K562 (cell line): ENCODE data around the gene IFIT2. TPM values are rescaled to one million over a fixed set of nuclear protein-coding genes. Genes with fewer than 3 reads are reported as not detected.

Source experiments
- ATAC-seq: fragments of 200-7000 bp; cut with Tn5 transposase; 3 replicates; pipeline ENCODE4 v1.9.1; 2020; ENCODE audit warnings: moderate library complexity
- BruUV-seq: library from RNA; stranded (reverse); fragments of 400-500 nt; replicated peaks from 2 replicates; lab custom pipeline; 2021; lab: Mats Ljungman, UMichigan
- CTCF ChIA-PET: fragments of 300-600 bp; formaldehyde crosslinking; extraction: SDS; loops from one replicate; lab custom pipeline; 2021; ENCODE audit warnings: low intra/inter-chr PET ratio; lab: Yijun Ruan, JAX
- POLR2A ChIA-PET: fragments of 300-600, 350-650 bp; sonication (Branson Sonifier 250); formaldehyde crosslinking; extraction: SDS; loops from one replicate; lab custom pipeline; 2021; ENCODE audit warnings: antibody characterized with exemption, inconsistent platforms; lab: Yijun Ruan, JAX
- DNase-seq, 4 experiments: peaks; one replicate each; pipeline versions ENCODE4 v3.0.0 to v3.0.0-alpha.2; 2011 to 2018; ENCODE audit warnings: low spot score in 3 of 4, mixed read lengths in 3 of 4; ENCODE audit errors: extremely low read depth in 1 of 4
- FAIRE-seq: peaks from 2 replicates; lab custom pipeline; 2011; peaks lifted over from hg19 to GRCh38; lab: Jason Lieb, UNC
- H2AFZ ChIP-seq: 2 replicates; pipeline ENCODE4 v1.6.0; 2011; ENCODE audit warnings: low read depth, low read length, control low read depth, inconsistent platforms
- H3K27ac ChIP-seq: fragments of 200-600 bp; 3 replicates; pipeline ENCODE4 v1.8.0; 2011; ENCODE audit warnings: low read depth, mild to moderate bottlenecking, control low read depth, inconsistent platforms, low read length, moderate library complexity, mixed read lengths; ENCODE audit errors: extremely low read depth
- H3K27me3 ChIP-seq, 2 experiments: fragments of 300-600 bp in 1 of 2; 2 replicates in 1 of 2; 3 replicates in 1 of 2; pipeline versions ENCODE4 v1.6.0 to v1.8.0; 2011; ENCODE audit warnings: inconsistent platforms in 2 of 2, low read length in 2 of 2, mild to moderate bottlenecking in 1 of 2, mixed read lengths in 1 of 2, moderate library complexity in 1 of 2; ENCODE audit not compliant: control insufficient read depth in 2 of 2, insufficient read depth in 2 of 2
- H3K36me3 ChIP-seq: fragments of 300-600 bp; 3 replicates; pipeline ENCODE4 v1.8.0; 2011; ENCODE audit warnings: mild to moderate bottlenecking, low read length, inconsistent platforms; ENCODE audit not compliant: control insufficient read depth, insufficient read depth
- H3K4me1 ChIP-seq, 2 experiments: fragments of 200-600 bp in 1 of 2; replicated peaks in 1 of 2; 2 replicates in 1 of 2; 3 replicates in 1 of 2; pipeline versions ENCODE4 v1.5.1 to v1.8.0; 2011; ENCODE audit warnings: inconsistent platforms in 2 of 2, low read length in 2 of 2, mild to moderate bottlenecking in 1 of 2, mixed read lengths in 1 of 2, moderate library complexity in 1 of 2; ENCODE audit not compliant: control insufficient read depth in 2 of 2, insufficient read depth in 2 of 2
- H3K4me2 ChIP-seq: 2 replicates; pipeline ENCODE4 v1.6.1; 2011; ENCODE audit warnings: low read length, control low read depth, inconsistent platforms, mixed read lengths; ENCODE audit not compliant: insufficient read depth
- H3K4me3 ChIP-seq: fragments of 200-600 bp; sonication (generic), shearing (Covaris generic); 2 replicates; pipeline ENCODE4 v1.5.1; 2016; ENCODE audit warnings: control low read depth, inconsistent platforms
- H3K79me2 ChIP-seq: fragments of 200-600 bp; 3 replicates; pipeline ENCODE4 v1.8.0; 2011; ENCODE audit warnings: low read length, inconsistent platforms; ENCODE audit not compliant: control insufficient read depth, insufficient read depth
- H3K9ac ChIP-seq, 2 experiments: 2 replicates each; pipeline versions ENCODE4 v1.6.0 to v1.6.1; 2011; ENCODE audit warnings: low read depth in 2 of 2, low read length in 2 of 2, control low read depth in 1 of 2, inconsistent platforms in 1 of 2, mild to moderate bottlenecking in 1 of 2, mixed read lengths in 1 of 2; ENCODE audit not compliant: insufficient read depth in 1 of 2
- H3K9me1 ChIP-seq: one replicate; pipeline ENCODE4 v1.6.0; 2011; ENCODE audit warnings: inconsistent platforms, mild to moderate bottlenecking, low read length, moderate library complexity; ENCODE audit not compliant: control insufficient read depth, insufficient read depth
- H3K9me3 ChIP-seq: replicated peaks from 2 replicates; pipeline ENCODE4 v1.5.1; 2011; ENCODE audit warnings: low read depth, low read length, inconsistent platforms; ENCODE audit not compliant: control insufficient read depth, insufficient read depth
- H4K20me1 ChIP-seq: replicated peaks from 2 replicates; pipeline ENCODE4 v1.6.1; 2011; ENCODE audit warnings: low read length, inconsistent platforms, mixed read lengths; ENCODE audit not compliant: control insufficient read depth, insufficient read depth
- C11orf30 ChIP-seq: fragments of 450-650 bp; IDR thresholded peaks from 2 replicates; pipeline ENCODE4 v1.6.1; 2016; ENCODE audit warnings: low read depth, mild to moderate bottlenecking
- CBX2 ChIP-seq: fragments of 200-600 bp; sonication (generic); IDR thresholded peaks from one replicate; pipeline ENCODE4 v1.6.1; 2012; ENCODE audit warnings: mild to moderate bottlenecking, low read length, inconsistent platforms; ENCODE audit not compliant: insufficient read depth, poor library complexity, severe bottlenecking
- E2F5 ChIP-seq: sonication (generic); formaldehyde crosslinking; IDR thresholded peaks from 2 replicates; pipeline ENCODE4 v1.8.0; 2022; ENCODE audit warnings: mild to moderate bottlenecking, missing genetic modification reagents
- ERF ChIP-seq: fragments of 450-650 bp; formaldehyde crosslinking; IDR thresholded peaks from 2 replicates; pipeline ENCODE4 v1.4.0; 2020; ENCODE audit warnings: mild to moderate bottlenecking, mixed read lengths
- FOSL1 ChIP-seq: fragments of 200-800 bp; sonication (Bioruptor generic); conservative IDR thresholded peaks from 2 replicates; pipeline ENCODE4 v1.6.1; 2016; ENCODE audit warnings: missing genetic modification characterization, missing compliant biosample characterization
- JUND ChIP-seq, 2 experiments: IDR thresholded peaks; 2 replicates in 1 of 2; 3 replicates in 1 of 2; pipeline ENCODE4 v1.6.1; 2011; ENCODE audit warnings: borderline replicate concordance in 2 of 2, low read depth in 2 of 2, low read length in 2 of 2, improper control_type of control experiment in 1 of 2, missing biosample characterization in 1 of 2, missing genetic modification characterization in 1 of 2, missing genetic modification reagents in 1 of 2
- KAT2B ChIP-seq: IDR thresholded peaks from one replicate; pipeline ENCODE4 v1.6.1; 2012; ENCODE audit warnings: low read depth, mild to moderate bottlenecking, control low read depth, inconsistent platforms, low read length, moderate library complexity
- MCM5 ChIP-seq: fragments of 450-650 bp; IDR thresholded peaks from 2 replicates; pipeline ENCODE4 v1.6.1; 2016; ENCODE audit warnings: low read depth
- TCF3 ChIP-seq: sonication (generic); formaldehyde crosslinking; IDR thresholded peaks from 2 replicates; pipeline ENCODE4 v1.4.0; 2020; ENCODE audit warnings: mild to moderate bottlenecking, missing genetic modification reagents
- TEAD1 ChIP-seq, 2 experiments: fragments of 450-650 bp in 1 of 2; sonication (generic) in 1 of 2; formaldehyde crosslinking; IDR thresholded peaks; 2 replicates each; pipeline versions ENCODE4 v1.4.0 to v1.8.0; 2020 to 2022; ENCODE audit warnings: mild to moderate bottlenecking in 2 of 2, missing genetic modification reagents in 1 of 2
- TFE3 ChIP-seq: fragments of 450-650 bp; formaldehyde crosslinking; IDR thresholded peaks from 2 replicates; pipeline ENCODE4 v1.4.0; 2020; ENCODE audit warnings: mild to moderate bottlenecking, mixed read lengths
- ZKSCAN8 ChIP-seq: fragments of 200-800 bp; sonication (Bioruptor generic); IDR thresholded peaks from 2 replicates; pipeline ENCODE4 v1.6.1; 2016; ENCODE audit warnings: missing genetic modification characterization, missing compliant biosample characterization
- ZNF589 ChIP-seq: fragments of 200-800 bp; sonication (Bioruptor generic); IDR thresholded peaks from 2 replicates; pipeline ENCODE4 v1.6.1; 2016; ENCODE audit warnings: low read depth, missing genetic modification characterization, missing compliant biosample characterization
- ZNF668 ChIP-seq: fragments of 250-450 bp; sonication (Bioruptor Pico); IDR thresholded peaks from 2 replicates; pipeline ENCODE4 v1.8.0; 2022; ENCODE audit warnings: mild to moderate bottlenecking, inconsistent platforms
- ZNF695 ChIP-seq: fragments of 450-650 bp; formaldehyde crosslinking; IDR thresholded peaks from 2 replicates; pipeline ENCODE4 v1.4.0; 2020; ENCODE audit warnings: mild to moderate bottlenecking, moderate library complexity
- WGBS: fragments of 100-300 bp; shearing (Covaris generic); methylation state at CpG from one replicate; pipeline ENCODE4 v1.1.6; 2016; ENCODE audit warnings: low coverage, mixed read lengths; ENCODE audit not compliant: insufficient coverage; ENCODE audit errors: missing lambda C conversion rate; 5-methylcytosine and 5-hydroxymethylcytosine counted together
- in situ Hi-C: fragments of 300-500 bp; cut with MboI; formaldehyde crosslinking; loops from 4 replicates; pipeline ENCODE4 v1.15.0; 2018; ENCODE audit warnings: inconsistent platforms, mixed read lengths
- intact Hi-C: fragments of 100-400 bp; cut with micrococcal nuclease; formaldehyde crosslinking; loops from 2 replicates; pipeline ENCODE4 v1.14.2; 2022
- polyA plus RNA-seq, 8 experiments: library from polyadenylated mRNA; depleted of rRNA in 4 of 8; stranded (reverse) in 5 of 8; unstranded in 3 of 8; fragments of >200 nt; fragmentation: Nextera tagmentation in 2 of 8; fragmentation: Illumina TruSeq in 1 of 8; extraction: Ambion mirVana in 2 of 8; extraction: Trizol in 1 of 8; gene quantifications; 2 replicates each; pipeline versions ENCODE4 v1.2.1 to v1.2.3, GENCODE V29; 2011 to 2014; ENCODE audit warnings: inconsistent platforms in 1 of 8, missing spikeins in 1 of 8
- total RNA-seq, 7 experiments: library from RNA; depleted of rRNA in 6 of 7; stranded (reverse); fragments of >200 nt in 6 of 7; fragmentation: Illumina TruSeq in 2 of 7; extraction: Trizol in 2 of 7; gene quantifications; 2 replicates each; pipeline versions ENCODE4 v1.2.1 to v1.2.3, GENCODE V29; 2011 to 2021; ENCODE audit warnings: low replicate concordance in 1 of 7
- TF ChIP-seq, protein P1 (sequence below), 2 experiments: fragments of 450-650 bp in 1 of 2; sonication (generic) in 1 of 2; formaldehyde crosslinking in 1 of 2; IDR thresholded peaks in 1 of 2; conservative IDR thresholded peaks in 1 of 2; 2 replicates each; pipeline versions ENCODE4 v1.6.1 to v1.8.1; 2016 to 2023; ENCODE audit warnings: mild to moderate bottlenecking in 2 of 2, moderate library complexity in 2 of 2, inconsistent platforms in 1 of 2, missing genetic modification reagents in 1 of 2

IFIT2 gene
- total and polyA plus RNA-seq, 9 of the 15 experiments (the other 6 are each of a cell fraction or from before 2014, with no cell fraction given), result 0.03 to 0.25 (median 0.10) TPM; not detected in 1

DNA sequence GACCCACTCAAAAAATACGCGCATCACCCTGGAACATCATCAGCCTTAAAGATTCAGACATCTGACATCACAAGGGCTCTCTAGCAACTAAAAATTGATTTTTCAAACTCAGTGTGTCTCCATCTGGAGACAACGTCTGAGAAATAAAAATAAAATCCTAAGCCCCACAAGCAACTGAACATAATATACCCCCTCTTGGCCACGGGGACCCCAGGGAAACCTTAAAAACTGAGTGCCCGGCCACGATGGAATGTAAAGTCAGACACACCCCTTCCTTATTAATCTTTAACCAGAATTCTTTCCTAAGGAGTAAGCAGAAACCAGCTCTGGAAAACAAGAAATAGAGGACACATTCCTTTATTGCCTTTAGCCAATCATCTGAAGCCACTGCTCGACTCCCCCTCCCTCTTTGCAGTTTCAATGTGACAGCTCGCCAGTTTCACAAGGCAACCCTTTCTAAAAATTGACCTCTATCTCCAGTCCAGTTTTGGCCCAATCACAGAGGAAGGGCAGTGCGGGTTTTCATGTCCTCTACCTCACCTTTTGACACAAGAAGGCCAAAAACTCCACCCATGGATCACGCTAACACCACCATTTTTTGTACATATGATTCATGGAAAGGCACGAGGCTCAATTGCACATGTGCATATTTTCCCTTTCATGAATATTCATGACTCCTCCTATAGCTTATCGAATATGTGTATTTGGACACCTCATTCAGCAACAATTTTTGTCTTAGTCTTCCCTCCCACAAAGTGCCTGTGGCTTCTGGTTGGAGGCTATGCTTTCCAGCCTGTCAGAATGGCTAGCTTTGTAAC is 50.1 kb downstream of the IFIT2 start:
- peak overlapping the region; percentile 89 for H2AFZ ChIP-seq
- FAIRE-seq, result peak; percentile 61
- WGBS, result 36% methylated on average over 11 of the region's 12 CpGs
- TF ChIP-seq TEAD1 (CRISPR knock-in tag; IDR thresholded peaks at IDR 0.05) (peak in 1 of 2 experiments; percentile 58; a peak in 1 of 4 replicates), MCM5 (no peak), KAT2B (no peak), ZNF695 (CRISPR knock-in tag) (no peak), ERF (CRISPR knock-in tag) (no peak), ZNF589 (CRISPR knock-in tag) (no peak; the same call in 1 of the 2 replicates), E2F5 (no peak), TCF3 (CRISPR knock-in tag) (no peak), TFE3 (CRISPR knock-in tag) (no peak), ZKSCAN8 (CRISPR knock-in tag) (0 out of 2 replicates have a peak, but pooled peaks have one; percentile 25), ZNF668 (CRISPR knock-in tag) (no peak), C11orf30 (no peak), FOSL1 (tag) (peak; percentile 75), CBX2 (no peak), JUND (IDR thresholded peaks at IDR 0.05; ENCODE audit: borderline replicate concordance, low read depth, low read length) (0 out of 2 replicates have a peak, but pooled peaks have one; percentile 2), JUND (tag; IDR thresholded peaks at IDR 0.05; ENCODE audit: borderline replicate concordance, low read depth, low read length) (peak; percentile 26; the same call in 1 of the 3 replicates)
- TF ChIP-seq, protein P1, sequence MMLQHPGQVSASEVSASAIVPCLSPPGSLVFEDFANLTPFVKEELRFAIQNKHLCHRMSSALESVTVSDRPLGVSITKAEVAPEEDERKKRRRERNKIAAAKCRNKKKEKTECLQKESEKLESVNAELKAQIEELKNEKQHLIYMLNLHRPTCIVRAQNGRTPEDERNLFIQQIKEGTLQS (IDR thresholded peaks at IDR 0.05), result no peak
- TF ChIP-seq, protein P1 (CRISPR knock-in tag; conservative IDR thresholded peaks at IDR 0.05), result 0 out of 2 replicates have a peak, but pooled peaks have one; percentile 35

More for the DNA sequence above, 50.1 kb downstream of the IFIT2 start:
- Histone ChIP-seq H3K27ac (peak overlapping the region; percentile 66), H4K20me1 (no peaks in the 10 kb centered on the region), H3K9ac (peak overlapping the region in 1 of 2 experiments; percentile 12; a peak in 1 of 4 replicates), H3K79me2 (no peaks in the 10 kb centered on the region), H3K9me3 (no peaks in the 10 kb centered on the region; the same call in 1 of the 2 replicates), H3K4me1 (peaks cover 5 to 30% of the 10 kb centered on the region in 2 experiments; a peak in 4 of 5 replicates), H3K9me1 (no peaks in the 10 kb centered on the region), H3K4me3 (no peak overlapping the region), H3K4me2 (peak overlapping the region; percentile 53), H3K36me3 (no peaks in the 10 kb centered on the region), H3K27me3 (no peaks in the 10 kb centered on the region)
- intact Hi-C loops, result no loop called here
- peak in 2 of 4 experiments; percentile 22 to 35 for DNase-seq
- ATAC-seq, result peak; percentile 72
- in situ Hi-C loops, result no loop called here
- ChIA-PET CTCF (no interaction called here), POLR2A (interaction anchor here (0.6 to 1.2 kb wide), 3 partner anchors 9 to 32 kb away, joined by 3 to 4 read pairs (median 3); no protein-coding TSS in a partner anchor)
- no TSS peak for BruUV-seq
